PC-9 (cell line): Measurements from ENCODE around the gene PTPRM. TPM values are rescaled to one million over a fixed set of nuclear protein-coding genes. Genes with fewer than 3 reads are reported as not detected.

Experiments
- BruUV-seq: library from RNA; stranded (reverse); fragments of 400-500 nt; replicated peaks from 2 replicates; lab custom pipeline; 2021; lab: Mats Ljungman, UMichigan
- CTCF ChIA-PET: fragments of 300-600 bp; sonication (Branson Sonifier 250); formaldehyde crosslinking; loops from one replicate; lab custom pipeline; 2022; ENCODE audit warnings: antibody characterized with exemption; lab: Charles Lee
- POLR2A ChIA-PET: fragments of 300-600 bp; sonication (Branson Sonifier 250); formaldehyde crosslinking; loops from one replicate; lab custom pipeline; 2022; ENCODE audit warnings: antibody characterized with exemption; ENCODE audit not compliant: unreplicated experiment; lab: Charles Lee
- DNase-seq, 2 experiments: peaks; one replicate each; pipeline versions ENCODE4 v3.0.0 to v3.0.0-alpha.2; 2015 to 2022; ENCODE audit warnings: mixed read lengths in 1 of 2
- H2AFZ ChIP-seq: fragments of 200-600 bp; sonication (generic); 2 replicates; pipeline ENCODE4 v1.8.1; 2017; ENCODE audit warnings: antibody characterized with exemption
- H3F3A ChIP-seq: fragments of 200-600 bp; sonication (generic); 2 replicates; pipeline ENCODE4 v1.8.1; 2017; ENCODE audit warnings: antibody characterized with exemption, mild to moderate bottlenecking, low read depth; ENCODE audit not compliant: insufficient read depth
- H3K27ac ChIP-seq: fragments of 200-600 bp; sonication (generic); 2 replicates; pipeline ENCODE4 v1.6.1; 2016; ENCODE audit warnings: mixed run types
- H3K27me3 ChIP-seq: fragments of 200-600 bp; sonication (generic); 2 replicates; pipeline ENCODE4 v1.6.1; 2016; ENCODE audit warnings: low read depth, mixed run types; ENCODE audit not compliant: insufficient read depth
- H3K36me3 ChIP-seq: fragments of 200-600 bp; sonication (generic); 2 replicates; pipeline ENCODE4 v1.6.1; 2016; ENCODE audit warnings: low read depth, mixed run types
- H3K4me1 ChIP-seq: fragments of 200-600 bp; sonication (generic); replicated peaks from 2 replicates; pipeline ENCODE4 v1.6.1; 2016; ENCODE audit warnings: mixed run types; ENCODE audit not compliant: insufficient read depth
- H3K4me2 ChIP-seq: fragments of 200-600 bp; sonication (generic); 2 replicates; pipeline ENCODE4 v1.6.1; 2017; ENCODE audit warnings: mixed run types
- H3K4me3 ChIP-seq: fragments of 200-600 bp; sonication (generic); 2 replicates; pipeline ENCODE4 v1.6.1; 2016; ENCODE audit warnings: mixed run types
- H3K79me2 ChIP-seq: fragments of 200-600 bp; sonication (generic); 2 replicates; pipeline ENCODE4 v1.6.1; 2017; ENCODE audit warnings: low read depth, mixed run types
- H3K9me2 ChIP-seq: fragments of 200-600 bp; sonication (generic); 2 replicates; pipeline ENCODE4 v1.8.1; 2017; ENCODE audit warnings: mild to moderate bottlenecking; ENCODE audit not compliant: insufficient read depth
- H3K9me3 ChIP-seq: fragments of 200-600 bp; sonication (generic); 2 replicates; pipeline ENCODE4 v1.8.1; 2016; ENCODE audit warnings: low read depth; ENCODE audit not compliant: insufficient read depth
- H4K20me1 ChIP-seq: fragments of 200-600 bp; sonication (generic); 2 replicates; pipeline ENCODE4 v1.8.1; 2017; ENCODE audit not compliant: insufficient read depth
- EZH2 ChIP-seq: fragments of 200-600 bp; sonication (generic); IDR thresholded peaks from 2 replicates; pipeline ENCODE4 v1.8.0; 2017; ENCODE audit warnings: antibody characterized with exemption, low read depth
- intact Hi-C: fragments of 100-400 bp; cut with micrococcal nuclease; formaldehyde crosslinking; loops from one replicate; pipeline ENCODE4 v1.10.0; 2022; ENCODE audit not compliant: unreplicated experiment
- total RNA-seq: library from RNA; stranded (reverse); gene quantifications from 2 replicates; pipeline ENCODE4 v1.2.3, GENCODE V29; 2021
- TF ChIP-seq, protein P1 (sequence below): fragments of 200-600 bp; sonication (generic); conservative IDR thresholded peaks from 2 replicates; pipeline ENCODE4 v1.6.1; 2017; ENCODE audit warnings: mixed run types, antibody characterized with exemption, mild to moderate bottlenecking, moderate library complexity

Gene PTPRM
- total RNA-seq, 1 experiment from 2014 or later, result 32.5 TPM

GRCh38 chr18:7750095-7750663 lies 183.1 kb downstream of the PTPRM start:
- Histone ChIP-seq H3K4me2 (no peak overlapping the region), H3K36me3 (no peaks in the 10 kb centered on the region), H4K20me1 (no peaks in the 10 kb centered on the region), H3K4me1 (no peaks in the 10 kb centered on the region), H3K27ac (no peak overlapping the region), H3K9me3 (peaks cover 15% of the 10 kb centered on the region), H3K79me2 (no peaks in the 10 kb centered on the region), H3F3A (no peaks in the 10 kb centered on the region), H2AFZ (no peak overlapping the region), H3K27me3 (no peaks in the 10 kb centered on the region), H3K9me2 (no peaks in the 10 kb centered on the region), H3K4me3 (no peak overlapping the region)
- TF ChIP-seq, protein P1, sequence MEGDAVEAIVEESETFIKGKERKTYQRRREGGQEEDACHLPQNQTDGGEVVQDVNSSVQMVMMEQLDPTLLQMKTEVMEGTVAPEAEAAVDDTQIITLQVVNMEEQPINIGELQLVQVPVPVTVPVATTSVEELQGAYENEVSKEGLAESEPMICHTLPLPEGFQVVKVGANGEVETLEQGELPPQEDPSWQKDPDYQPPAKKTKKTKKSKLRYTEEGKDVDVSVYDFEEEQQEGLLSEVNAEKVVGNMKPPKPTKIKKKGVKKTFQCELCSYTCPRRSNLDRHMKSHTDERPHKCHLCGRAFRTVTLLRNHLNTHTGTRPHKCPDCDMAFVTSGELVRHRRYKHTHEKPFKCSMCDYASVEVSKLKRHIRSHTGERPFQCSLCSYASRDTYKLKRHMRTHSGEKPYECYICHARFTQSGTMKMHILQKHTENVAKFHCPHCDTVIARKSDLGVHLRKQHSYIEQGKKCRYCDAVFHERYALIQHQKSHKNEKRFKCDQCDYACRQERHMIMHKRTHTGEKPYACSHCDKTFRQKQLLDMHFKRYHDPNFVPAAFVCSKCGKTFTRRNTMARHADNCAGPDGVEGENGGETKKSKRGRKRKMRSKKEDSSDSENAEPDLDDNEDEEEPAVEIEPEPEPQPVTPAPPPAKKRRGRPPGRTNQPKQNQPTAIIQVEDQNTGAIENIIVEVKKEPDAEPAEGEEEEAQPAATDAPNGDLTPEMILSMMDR, result no peak
- TF ChIP-seq EZH2, result no peak
- no peak for DNase-seq
- BruUV-seq, result no TSS peak
- POLR2A ChIA-PET, result no interaction called here
- intact Hi-C loops, result no loop called here
- CTCF ChIA-PET, result no interaction called here

GRCh38 chr18:7750966-7751365 lies 183.8 kb downstream of the PTPRM start:
- no peak for DNase-seq
- no peaks in the 10 kb centered on the region for H3K27me3 ChIP-seq
- H3K36me3 ChIP-seq, result no peaks in the 10 kb centered on the region
- H3K4me1 ChIP-seq, result no peaks in the 10 kb centered on the region
- no TSS peak for BruUV-seq
- no peaks in the 10 kb centered on the region for H3K79me2 ChIP-seq
- no peaks in the 10 kb centered on the region for H3K9me2 ChIP-seq
- no peak overlapping the region for H3K4me3 ChIP-seq
- H3K27ac ChIP-seq, result no peak overlapping the region
- H4K20me1 ChIP-seq, result no peaks in the 10 kb centered on the region
- no peak overlapping the region for H3K4me2 ChIP-seq
- ChIA-PET CTCF (no interaction called here), POLR2A (no interaction called here)
- intact Hi-C loops, result no loop called here
- H3F3A ChIP-seq, result no peaks in the 10 kb centered on the region
- TF ChIP-seq, protein P1, result no peak
- TF ChIP-seq EZH2, result no peak
- peaks cover 7% of the 10 kb centered on the region for H3K9me3 ChIP-seq
- no peak overlapping the region for H2AFZ ChIP-seq

DNA sequence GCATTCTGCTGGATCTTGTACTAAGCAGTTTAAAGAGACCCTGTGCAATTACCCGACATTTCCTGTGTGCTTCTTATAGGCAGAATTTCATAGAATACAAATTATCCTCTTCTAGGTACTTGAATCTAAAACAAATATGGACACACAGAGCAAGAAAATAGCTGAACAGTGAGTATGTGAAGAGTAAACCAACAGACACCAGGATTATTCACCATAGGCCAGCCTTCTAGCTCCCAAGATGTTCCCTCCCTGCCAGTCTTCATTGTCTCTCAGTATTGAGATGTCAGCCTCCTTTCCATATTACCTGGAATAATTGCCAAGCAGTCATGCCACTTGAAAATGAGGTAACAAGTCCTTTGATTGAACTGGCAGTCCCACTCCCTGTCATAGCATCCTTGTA lies 187.1 kb downstream of the PTPRM start:
- no peaks in the 10 kb centered on the region for H3K9me2 ChIP-seq
- intact Hi-C loops, result no loop called here
- CTCF ChIA-PET, result no interaction called here

More for the DNA sequence above, 187.1 kb downstream of the PTPRM start:
- DNase-seq, result no peak
- no TSS peak for BruUV-seq
- no peaks in the 10 kb centered on the region for H3K79me2 ChIP-seq
- no peak overlapping the region for H3K27ac ChIP-seq
- H3K4me2 ChIP-seq, result no peak overlapping the region
- TF ChIP-seq, protein P1, result no peak
- TF ChIP-seq EZH2, result no peak
- H3F3A ChIP-seq, result no peaks in the 10 kb centered on the region
- no peaks in the 10 kb centered on the region for H3K36me3 ChIP-seq
- POLR2A ChIA-PET, result interaction anchor here (0.6 kb wide), 1 partner anchor 831 kb away, joined by 3 read pairs; no protein-coding TSS in a partner anchor
- H3K27me3 ChIP-seq, result no peaks in the 10 kb centered on the region
- H3K4me1 ChIP-seq, result peaks cover 7% of the 10 kb centered on the region; the same call in 1 of the 2 replicates
- H2AFZ ChIP-seq, result no peak overlapping the region
- H3K9me3 ChIP-seq, result no peaks in the 10 kb centered on the region
- no peak overlapping the region for H3K4me3 ChIP-seq
- H4K20me1 ChIP-seq, result no peaks in the 10 kb centered on the region
